Right atrium auricular region (tissue), 2 donors: ENCODE measurements around the gene OR51M1. TPM values are rescaled to one million over a fixed set of nuclear protein-coding genes. Genes with fewer than 3 reads are reported as not detected.
"Not testable (repeated sequence)": the region's sequence is repeated elsewhere in the genome, so short reads cannot be mapped to it uniquely, and the experiment has no call there.

Experiments
- DNase-seq: peaks from one replicate; pipeline ENCODE4 v3.0.0-alpha.2; 2019; ENCODE audit warnings: low spot score
- H3K27ac ChIP-seq, 2 donors: fragments of 200-600 bp; sonication (generic); 1 replicate in 1 of 2; 2 replicates in 1 of 2; pipeline ENCODE4 v1.5.1; 2016 to 2019
- H3K27me3 ChIP-seq, 2 donors: fragments of 200-600 bp; sonication (generic); one replicate each; pipeline versions ENCODE4 v1.5.1 to v1.6.0; 2017 to 2019
- H3K36me3 ChIP-seq: fragments of 200-600 bp; sonication (generic); one replicate; pipeline ENCODE4 v1.5.1; 2016
- H3K4me1 ChIP-seq, 2 donors: fragments of 200-600 bp; sonication (generic); one replicate each; pipeline versions ENCODE4 v1.5.1 to v1.6.0; 2017 to 2019
- H3K4me3 ChIP-seq, 2 donors: fragments of 200-600 bp; sonication (generic); 1 replicate in 1 of 2; 2 replicates in 1 of 2; pipeline ENCODE4 v1.5.1; 2017 to 2019; ENCODE audit warnings: mild to moderate bottlenecking in 1 of 2, moderate library complexity in 1 of 2
- H3K9me3 ChIP-seq, 2 donors: fragments of 200-600 bp; sonication (generic); one replicate each; pipeline ENCODE4 v1.5.1; 2019
- CTCF ChIP-seq, 2 donors: fragments of 200-600 bp; sonication (generic); IDR thresholded peaks; one replicate each; pipeline ENCODE4 v1.5.1; 2019; ENCODE audit warnings: antibody characterized with exemption in 2 of 2
- total RNA-seq, 2 donors: library from RNA; depleted of rRNA; stranded (reverse); fragments of >200 nt; gene quantifications; one replicate each; pipeline ENCODE4 v1.1.0, GENCODE V29; 2016

Gene OR51M1
- total RNA-seq, 2 donors from 2014 or later, result not detected

GRCh38 chr11:5363679-5364078, 19.9 kb upstream of the OR51M1 start:
- no peak overlapping the region for H3K4me3 ChIP-seq
- TF ChIP-seq CTCF (IDR thresholded peaks at IDR 0.05), result no peak
- DNase-seq, result no peak
- no peaks in the 10 kb centered on the region for H3K27me3 ChIP-seq
- no peaks in the 10 kb centered on the region for H3K9me3 ChIP-seq
- H3K4me1 ChIP-seq, result peaks cover 0 to 10% of the 10 kb centered on the region in 2 donors
- no peak overlapping the region for H3K27ac ChIP-seq
- no peaks in the 10 kb centered on the region for H3K36me3 ChIP-seq

GRCh38 chr11:5364214-5364613, 19.4 kb upstream of the OR51M1 start:
- peaks cover 0 to 10% of the 10 kb centered on the region in 2 donors for H3K4me1 ChIP-seq
- no peak overlapping the region for H3K27ac ChIP-seq
- no peak for DNase-seq
- no peak overlapping the region for H3K4me3 ChIP-seq
- no peaks in the 10 kb centered on the region for H3K27me3 ChIP-seq
- no peaks in the 10 kb centered on the region for H3K9me3 ChIP-seq
- TF ChIP-seq CTCF (IDR thresholded peaks at IDR 0.05), result no peak
- no peaks in the 10 kb centered on the region for H3K36me3 ChIP-seq

GRCh38 chr11:5366365-5366764, 17.2 kb upstream of the OR51M1 start:
- H3K4me1 ChIP-seq, H3K36me3 ChIP-seq, H3K27ac ChIP-seq, H3K4me3 ChIP-seq, H3K9me3 ChIP-seq, DNase-seq, H3K27me3 ChIP-seq: not testable (repeated sequence)

GRCh38 chr11:5366856-5367255, 16.8 kb upstream of the OR51M1 start:
- no peaks in the 10 kb centered on the region for H3K36me3 ChIP-seq
- peaks cover 0 to 10% of the 10 kb centered on the region in 2 donors for H3K4me1 ChIP-seq
- no peaks in the 10 kb centered on the region for H3K27me3 ChIP-seq
- H3K4me3 ChIP-seq, result no peak overlapping the region
- H3K9me3 ChIP-seq, result no peaks in the 10 kb centered on the region
- H3K27ac ChIP-seq, result no peak overlapping the region
- no peak for DNase-seq
- no peak for TF ChIP-seq CTCF (IDR thresholded peaks at IDR 0.05)

GRCh38 chr11:5367448-5368074, 16.1 kb upstream of the OR51M1 start:
- no peak for TF ChIP-seq CTCF (IDR thresholded peaks at IDR 0.05)
- H3K9me3 ChIP-seq, result no peaks in the 10 kb centered on the region
- no peak overlapping the region for H3K4me3 ChIP-seq
- DNase-seq, result no peak
- no peak overlapping the region for H3K27ac ChIP-seq
- H3K4me1 ChIP-seq, result peaks cover 0 to 10% of the 10 kb centered on the region in 2 donors
- H3K36me3 ChIP-seq, result no peaks in the 10 kb centered on the region
- no peaks in the 10 kb centered on the region for H3K27me3 ChIP-seq

- no peak for DNase-seq
- H3K9me3 ChIP-seq, result no peaks in the 10 kb centered on the region
- peaks cover 0 to 10% of the 10 kb centered on the region in 2 donors for H3K4me1 ChIP-seq
- no peaks in the 10 kb centered on the region for H3K36me3 ChIP-seq
- H3K27me3 ChIP-seq, result no peaks in the 10 kb centered on the region
- no peak for TF ChIP-seq CTCF (IDR thresholded peaks at IDR 0.05)
- no peak overlapping the region for H3K4me3 ChIP-seq
- no peak overlapping the region for H3K27ac ChIP-seq
These were observed 15.0 kb upstream of the OR51M1 start for GRCh38 chr11:5368502-5369043.
